ENCODE results near the gene MAPKBP1. TPM values are rescaled to one million over a fixed set of nuclear protein-coding genes. Genes with fewer than 3 reads are reported as not detected.

MAPKBP1 gene
- total RNA-seq, 1 experiment from 2014 or later = 29.3 TPM

- Histone ChIP-seq H3K9me3 (ENCODE audit: low read depth, low read length, poor library complexity, severe bottlenecking) (no peaks in the 10 kb centered on the region), H3K36me3 (ENCODE audit: insufficient read depth, low read length, poor library complexity, severe bottlenecking) (peaks cover 2% of the 10 kb centered on the region), H3K27me3 (replicated peaks; ENCODE audit: insufficient read depth, low read depth, low read length, poor library complexity) (no peaks in the 10 kb centered on the region), H3K4me1 (ENCODE audit: insufficient read depth, low read length, poor library complexity, severe bottlenecking) (no peaks in the 10 kb centered on the region), H3K27ac (ENCODE audit: low read depth, low read length, poor library complexity, severe bottlenecking) (no peak overlapping the region), H3K4me3 (ENCODE audit: low read depth, low read length, poor library complexity, severe bottlenecking) (no peak overlapping the region)
- ChIA-PET CTCF (no interaction called here), POLR2A (ENCODE audit: low non-redundant PET) (no interaction called here)
- TF ChIP-seq EZH2 (IDR thresholded peaks at IDR 0.05; ENCODE audit: borderline replicate concordance, low read depth, low read length, poor library complexity, severe bottlenecking) = no peak
- no peak for TF ChIP-seq CTCF (conservative IDR thresholded peaks at IDR 0.05; ENCODE audit: low read depth, low read length)
- no TSS peak for BruUV-seq (replicated peaks)
- intact Hi-C loops (cut with micrococcal nuclease; ENCODE audit: unreplicated experiment) = no loop called here
- no peak for DNase-seq (ENCODE audit: low spot score)
These were observed 30.8 kb downstream of the MAPKBP1 start for GRCh38 chr15:41804916-41805666.

GRCh38 chr15:41805711-41806110 lies 31.4 kb downstream of the MAPKBP1 start:
- DNase-seq (ENCODE audit: low spot score) = no peak
- peaks cover 2% of the 10 kb centered on the region for H3K36me3 ChIP-seq (ENCODE audit: insufficient read depth, low read length, poor library complexity, severe bottlenecking)
- H3K9me3 ChIP-seq (ENCODE audit: low read depth, low read length, poor library complexity, severe bottlenecking) = no peaks in the 10 kb centered on the region
- BruUV-seq (replicated peaks) = no TSS peak
- ChIA-PET CTCF (no interaction called here), POLR2A (ENCODE audit: low non-redundant PET) (interaction anchor here (0.6 kb wide), 1 partner anchor 416 kb away, joined by 3 read pairs; no protein-coding TSS in a partner anchor)
- TF ChIP-seq CTCF (conservative IDR thresholded peaks at IDR 0.05; ENCODE audit: low read depth, low read length) (no peak), EZH2 (IDR thresholded peaks at IDR 0.05; ENCODE audit: borderline replicate concordance, low read depth, low read length, poor library complexity, severe bottlenecking) (no peak)
- intact Hi-C loops (cut with micrococcal nuclease; ENCODE audit: unreplicated experiment) = no loop called here
- H3K27me3 ChIP-seq (replicated peaks; ENCODE audit: insufficient read depth, low read depth, low read length, poor library complexity) = no peaks in the 10 kb centered on the region
- H3K4me1 ChIP-seq (ENCODE audit: insufficient read depth, low read length, poor library complexity, severe bottlenecking) = no peaks in the 10 kb centered on the region
- no peak overlapping the region for H3K4me3 ChIP-seq (ENCODE audit: low read depth, low read length, poor library complexity, severe bottlenecking)
- no peak overlapping the region for H3K27ac ChIP-seq (ENCODE audit: low read depth, low read length, poor library complexity, severe bottlenecking)

GRCh38 chr15:41806291-41807181 lies 32.3 kb downstream of the MAPKBP1 start:
- Histone ChIP-seq H3K4me3 (ENCODE audit: low read depth, low read length, poor library complexity, severe bottlenecking) (no peak overlapping the region), H3K36me3 (ENCODE audit: insufficient read depth, low read length, poor library complexity, severe bottlenecking) (no peaks in the 10 kb centered on the region), H3K4me1 (ENCODE audit: insufficient read depth, low read length, poor library complexity, severe bottlenecking) (no peaks in the 10 kb centered on the region), H3K9me3 (ENCODE audit: low read depth, low read length, poor library complexity, severe bottlenecking) (no peaks in the 10 kb centered on the region), H3K27ac (ENCODE audit: low read depth, low read length, poor library complexity, severe bottlenecking) (no peak overlapping the region), H3K27me3 (replicated peaks; ENCODE audit: insufficient read depth, low read depth, low read length, poor library complexity) (no peaks in the 10 kb centered on the region)
- intact Hi-C loops (cut with micrococcal nuclease; ENCODE audit: unreplicated experiment) = no loop called here
- ChIA-PET POLR2A (ENCODE audit: low non-redundant PET) (interaction anchor here (0.6 kb wide), 1 partner anchor 417 kb away, joined by 3 read pairs; no protein-coding TSS in a partner anchor), CTCF (no interaction called here)
- no peak for DNase-seq (ENCODE audit: low spot score)
- BruUV-seq (replicated peaks) = no TSS peak
- TF ChIP-seq CTCF (conservative IDR thresholded peaks at IDR 0.05; ENCODE audit: low read depth, low read length) = no peak
- no peak for TF ChIP-seq EZH2 (IDR thresholded peaks at IDR 0.05; ENCODE audit: borderline replicate concordance, low read depth, low read length, poor library complexity, severe bottlenecking)

Data from A673 (cell line).